SK-N-SH (cell line): ENCODE measurements around the gene MRPL21.

Experiments used
- CTCF ChIP-seq: fragments of 200-600 bp; sonication (generic); IDR thresholded peaks from 2 replicates; pipeline ENCODE4 v1.6.1; 2017; ENCODE audit warnings: antibody characterized with exemption, mild to moderate bottlenecking, moderate library complexity
- EP300 ChIP-seq, 2 experiments: IDR thresholded peaks; 2 replicates each; pipeline versions ENCODE4 v1.4.0 to v1.6.1; 2012; ENCODE audit warnings: borderline replicate concordance in 1 of 2, low read depth in 1 of 2, low read length in 1 of 2
- IRF3 ChIP-seq: fragments of 150-350 bp; IDR thresholded peaks from 2 replicates; pipeline ENCODE4 v1.6.1; 2016; ENCODE audit warnings: mild to moderate bottlenecking, low read depth, low read length
- MEF2A ChIP-seq: IDR thresholded peaks from 2 replicates; pipeline ENCODE4 v1.4.0; 2012; ENCODE audit warnings: low read depth, borderline replicate concordance
- NRF1 ChIP-seq: IDR thresholded peaks from 2 replicates; pipeline ENCODE4 v1.6.1; 2012; ENCODE audit warnings: low read depth, mild to moderate bottlenecking, low read length
- PBX3 ChIP-seq: IDR thresholded peaks from 2 replicates; pipeline ENCODE4; 2012
- POLR2AphosphoS5 ChIP-seq: IDR thresholded peaks from 2 replicates; pipeline ENCODE4 v1.6.1; 2012; ENCODE audit warnings: low read depth, low read length
- RCOR1 ChIP-seq: fragments of 150-350 bp; IDR thresholded peaks from 2 replicates; pipeline ENCODE4 v1.6.1; 2017; ENCODE audit warnings: antibody characterized with exemption, low read length
- REST ChIP-seq: IDR thresholded peaks from 2 replicates; pipeline ENCODE4 v1.6.1; 2012; ENCODE audit warnings: mild to moderate bottlenecking, low read depth, low read length, moderate library complexity
- RFX5 ChIP-seq: IDR thresholded peaks from 2 replicates; pipeline ENCODE4 v1.6.1; 2012; ENCODE audit warnings: mild to moderate bottlenecking, improper control_type of control experiment, low read length
- RXRA ChIP-seq: IDR thresholded peaks from 2 replicates; pipeline ENCODE4 v1.4.0; 2012; ENCODE audit warnings: low read depth, mild to moderate bottlenecking, borderline replicate concordance
- SIN3A ChIP-seq: IDR thresholded peaks from 2 replicates; pipeline ENCODE4 v1.6.1; 2012; ENCODE audit warnings: low read depth, mild to moderate bottlenecking, low read length, moderate library complexity, borderline replicate concordance
- SMC3 ChIP-seq: IDR thresholded peaks from 2 replicates; pipeline ENCODE4 v1.6.1; 2012; ENCODE audit warnings: low read depth, low read length, improper control_type of control experiment
- YY1 ChIP-seq: IDR thresholded peaks from 2 replicates; pipeline ENCODE4 v1.4.0; 2012; ENCODE audit warnings: low read depth, mild to moderate bottlenecking

- TF ChIP-seq PBX3 (no peak), SIN3A (no peak), POLR2AphosphoS5 (no peak), CTCF (no peak), EP300 (IDR thresholded peaks at IDR 0.05; ENCODE audit: borderline replicate concordance in 1 of 2, low read depth in 1 of 2, low read length in 1 of 2) (no peak), REST (no peak), IRF3 (no peak), RCOR1 (no peak), SMC3 (no peak), MEF2A (no peak), NRF1 (no peak), YY1 (no peak), RXRA (no peak), RFX5 (no peak)
Observed at GRCh38 chr11:68930991-68931855, 27.6 kb upstream of the MRPL21 start.
